Measurements from ENCODE around the gene ORM1.

GRCh38 chr9:114308361-114308950 is 14.4 kb upstream of the ORM1 start:
- TF ChIP-seq EZH2 (IDR thresholded peaks at IDR 0.05; ENCODE audit: low read length, unreplicated experiment) (no peak), CTCF (conservative IDR thresholded peaks at IDR 0.05; ENCODE audit: low read depth, low read length) (no peak), EZH2phosphoT487 (IDR thresholded peaks at IDR 0.05; ENCODE audit: borderline replicate concordance, low read length) (no peak)
